SK-N-SH treated with all-trans-retinoic acid at 6 μM for 48 hours (cell line): ENCODE data around the gene TCEA3.

Experiments
- ATAC-seq: fragments of 200-7000 bp; cut with Tn5 transposase; 3 replicates; pipeline ENCODE4 v1.9.1; 2020; ENCODE audit warnings: mild to moderate bottlenecking, moderate library complexity
- BACH2 ChIP-seq: fragments of 250-450 bp; sonication (Bioruptor Pico); IDR thresholded peaks from 2 replicates; pipeline ENCODE4 v1.9.0; 2021; ENCODE audit warnings: mild to moderate bottlenecking, borderline replicate concordance
- CSDC2 ChIP-seq: fragments of 250-450 bp; sonication (Bioruptor Pico); IDR thresholded peaks from 2 replicates; pipeline ENCODE4 v1.5.0; 2020; ENCODE audit warnings: mild to moderate bottlenecking, moderate library complexity
- ESRRG ChIP-seq: fragments of 250-450 bp; sonication (Bioruptor Pico); IDR thresholded peaks from 2 replicates; pipeline ENCODE4 v1.6.1; 2021; ENCODE audit warnings: mild to moderate bottlenecking
- ISL1 ChIP-seq: fragments of 250-450 bp; sonication (Bioruptor Pico); IDR thresholded peaks from 2 replicates; pipeline ENCODE4 v2.1.2; 2022; ENCODE audit warnings: mild to moderate bottlenecking, moderate library complexity
- PPARA ChIP-seq: fragments of 250-450 bp; sonication (Bioruptor Pico); IDR thresholded peaks from 2 replicates; pipeline ENCODE4 v1.5.0; 2020; ENCODE audit warnings: mild to moderate bottlenecking, borderline replicate concordance
- RARB ChIP-seq: fragments of 250-450 bp; sonication (Bioruptor Pico); IDR thresholded peaks from 2 replicates; pipeline ENCODE4 v1.8.0; 2021; ENCODE audit warnings: mild to moderate bottlenecking, moderate library complexity
- TCF4 ChIP-seq: fragments of 250-450 bp; sonication (Bioruptor Pico); IDR thresholded peaks from 2 replicates; pipeline ENCODE4 v1.8.0; 2021; ENCODE audit warnings: mild to moderate bottlenecking, moderate library complexity, borderline replicate concordance
- TOX ChIP-seq: fragments of 250-450 bp; sonication (Bioruptor Pico); IDR thresholded peaks from 2 replicates; pipeline ENCODE4 v1.8.0; 2021; ENCODE audit warnings: mild to moderate bottlenecking, moderate library complexity, borderline replicate concordance
- ZC3H10 ChIP-seq: fragments of 250-450 bp; sonication (Bioruptor Pico); IDR thresholded peaks from 2 replicates; pipeline ENCODE4 v1.5.1; 2021; ENCODE audit warnings: mild to moderate bottlenecking, moderate library complexity
- ZFP3 ChIP-seq: fragments of 250-450 bp; sonication (Bioruptor Pico); IDR thresholded peaks from 2 replicates; pipeline ENCODE4 v1.5.0; 2020; ENCODE audit warnings: mild to moderate bottlenecking, moderate library complexity
- ZFP30 ChIP-seq: fragments of 450-650 bp; formaldehyde crosslinking; IDR thresholded peaks from 2 replicates; pipeline ENCODE4 v1.5.0; 2022; ENCODE audit warnings: mild to moderate bottlenecking, moderate library complexity
- ZNF565 ChIP-seq: fragments of 450-650 bp; formaldehyde crosslinking; conservative IDR thresholded peaks from 2 replicates; pipeline ENCODE4 v1.5.0; 2020; ENCODE audit warnings: low read depth, mild to moderate bottlenecking, moderate library complexity
- ZNF8 ChIP-seq: fragments of 450-650 bp; formaldehyde crosslinking; IDR thresholded peaks from 2 replicates; pipeline ENCODE4 v1.5.0; 2020; ENCODE audit warnings: mild to moderate bottlenecking, moderate library complexity
- TF ChIP-seq, protein P1 (sequence below): fragments of 250-450 bp; sonication (Bioruptor Pico); IDR thresholded peaks from 2 replicates; pipeline ENCODE4 v1.5.1; 2021; ENCODE audit warnings: mild to moderate bottlenecking, moderate library complexity
- TF ChIP-seq, protein P2 (sequence below): fragments of 250-450 bp; sonication (Bioruptor Pico); IDR thresholded peaks from 2 replicates; pipeline ENCODE4 v1.8.0; 2021; ENCODE audit warnings: low read depth, mild to moderate bottlenecking, moderate library complexity, borderline replicate concordance
- TF ChIP-seq, protein P3 (sequence below): fragments of 250-450 bp; sonication (Bioruptor Pico); IDR thresholded peaks from 2 replicates; pipeline ENCODE4 v1.8.0; 2020; ENCODE audit warnings: mild to moderate bottlenecking, moderate library complexity, borderline replicate concordance
- TF ChIP-seq, protein P4 (sequence below): fragments of 250-450 bp; sonication (Bioruptor Pico); IDR thresholded peaks from 2 replicates; pipeline ENCODE4 v1.5.1; 2020; ENCODE audit warnings: low read depth, mild to moderate bottlenecking, moderate library complexity

TCEA3 gene

DNA sequence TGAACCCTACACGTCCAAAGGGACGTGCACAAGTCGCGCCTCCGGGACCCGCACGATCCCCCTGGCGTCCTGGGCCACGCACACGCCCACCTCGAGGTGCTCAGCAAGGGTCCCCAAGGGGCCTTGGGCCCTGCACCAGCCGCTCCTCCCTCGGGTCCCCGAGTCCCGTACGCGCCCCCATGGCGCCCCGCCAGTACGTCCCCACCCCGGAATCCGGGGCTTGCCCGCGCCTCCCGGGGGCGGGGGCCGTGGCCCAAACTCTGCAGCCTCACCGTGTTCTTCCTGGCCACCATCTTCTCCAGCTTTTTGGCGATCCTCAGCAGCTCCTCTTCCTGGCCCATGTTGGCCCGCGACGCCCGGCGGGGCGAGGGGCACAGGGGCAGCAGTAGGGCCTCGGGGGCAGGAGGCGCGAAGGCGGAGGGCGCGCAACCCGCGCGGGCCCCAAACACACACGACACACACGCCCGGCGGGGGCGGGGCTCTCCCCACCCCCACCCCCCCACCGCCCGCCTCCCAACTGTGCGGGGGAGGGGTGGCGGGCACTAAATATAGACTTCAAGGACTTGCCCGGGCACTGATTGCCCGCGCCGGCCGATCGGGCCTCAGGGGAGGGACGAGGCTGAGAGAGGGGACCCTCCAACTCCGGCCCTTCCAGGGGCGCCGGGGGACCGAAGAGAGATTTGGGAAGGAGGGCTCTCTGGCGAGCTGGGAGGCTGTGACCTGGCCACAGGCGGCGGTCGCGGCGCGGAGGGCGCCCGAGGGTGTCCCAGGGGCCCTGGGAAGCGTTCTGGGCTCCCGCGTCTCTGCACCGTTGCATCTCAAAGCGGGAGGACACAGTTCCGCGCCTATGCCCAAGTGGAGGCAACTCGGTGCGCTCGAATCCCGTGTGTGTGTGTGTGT is at the start of gene TCEA3:
Gene TCEA3, minus strand, starts transcription at position 456 of the 900 bp plus-strand sequence. Its CDS starts 115 bp downstream, at position 341.
- no peak for TF ChIP-seq ISL1 (CRISPR knock-in tag)
- TF ChIP-seq, protein P1, sequence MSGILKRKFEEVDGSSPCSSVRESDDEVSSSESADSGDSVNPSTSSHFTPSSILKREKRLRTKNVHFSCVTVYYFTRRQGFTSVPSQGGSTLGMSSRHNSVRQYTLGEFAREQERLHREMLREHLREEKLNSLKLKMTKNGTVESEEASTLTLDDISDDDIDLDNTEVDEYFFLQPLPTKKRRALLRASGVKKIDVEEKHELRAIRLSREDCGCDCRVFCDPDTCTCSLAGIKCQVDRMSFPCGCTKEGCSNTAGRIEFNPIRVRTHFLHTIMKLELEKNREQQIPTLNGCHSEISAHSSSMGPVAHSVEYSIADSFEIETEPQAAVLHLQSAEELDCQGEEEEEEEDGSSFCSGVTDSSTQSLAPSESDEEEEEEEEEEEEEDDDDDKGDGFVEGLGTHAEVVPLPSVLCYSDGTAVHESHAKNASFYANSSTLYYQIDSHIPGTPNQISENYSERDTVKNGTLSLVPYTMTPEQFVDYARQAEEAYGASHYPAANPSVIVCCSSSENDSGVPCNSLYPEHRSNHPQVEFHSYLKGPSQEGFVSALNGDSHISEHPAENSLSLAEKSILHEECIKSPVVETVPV = no peak
- TF ChIP-seq, protein P2, sequence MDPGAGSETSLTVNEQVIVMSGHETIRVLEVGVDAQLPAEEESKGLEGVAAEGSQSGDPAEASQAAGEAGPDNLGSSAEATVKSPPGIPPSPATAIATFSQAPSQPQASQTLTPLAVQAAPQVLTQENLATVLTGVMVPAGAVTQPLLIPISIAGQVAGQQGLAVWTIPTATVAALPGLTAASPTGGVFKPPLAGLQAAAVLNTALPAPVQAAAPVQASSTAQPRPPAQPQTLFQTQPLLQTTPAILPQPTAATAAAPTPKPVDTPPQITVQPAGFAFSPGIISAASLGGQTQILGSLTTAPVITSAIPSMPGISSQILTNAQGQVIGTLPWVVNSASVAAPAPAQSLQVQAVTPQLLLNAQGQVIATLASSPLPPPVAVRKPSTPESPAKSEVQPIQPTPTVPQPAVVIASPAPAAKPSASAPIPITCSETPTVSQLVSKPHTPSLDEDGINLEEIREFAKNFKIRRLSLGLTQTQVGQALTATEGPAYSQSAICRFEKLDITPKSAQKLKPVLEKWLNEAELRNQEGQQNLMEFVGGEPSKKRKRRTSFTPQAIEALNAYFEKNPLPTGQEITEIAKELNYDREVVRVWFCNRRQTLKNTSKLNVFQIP (CRISPR knock-in tag) = no peak
- no peak for TF ChIP-seq TOX (CRISPR knock-in tag)
- TF ChIP-seq ZNF8 (CRISPR knock-in tag) = no peak
- no peak for TF ChIP-seq ZC3H10 (CRISPR knock-in tag)
- no peak for TF ChIP-seq ZFP3
- no peak for TF ChIP-seq BACH2 (CRISPR knock-in tag)
- no peak for TF ChIP-seq ESRRG (CRISPR knock-in tag)
- TF ChIP-seq, protein P3, sequence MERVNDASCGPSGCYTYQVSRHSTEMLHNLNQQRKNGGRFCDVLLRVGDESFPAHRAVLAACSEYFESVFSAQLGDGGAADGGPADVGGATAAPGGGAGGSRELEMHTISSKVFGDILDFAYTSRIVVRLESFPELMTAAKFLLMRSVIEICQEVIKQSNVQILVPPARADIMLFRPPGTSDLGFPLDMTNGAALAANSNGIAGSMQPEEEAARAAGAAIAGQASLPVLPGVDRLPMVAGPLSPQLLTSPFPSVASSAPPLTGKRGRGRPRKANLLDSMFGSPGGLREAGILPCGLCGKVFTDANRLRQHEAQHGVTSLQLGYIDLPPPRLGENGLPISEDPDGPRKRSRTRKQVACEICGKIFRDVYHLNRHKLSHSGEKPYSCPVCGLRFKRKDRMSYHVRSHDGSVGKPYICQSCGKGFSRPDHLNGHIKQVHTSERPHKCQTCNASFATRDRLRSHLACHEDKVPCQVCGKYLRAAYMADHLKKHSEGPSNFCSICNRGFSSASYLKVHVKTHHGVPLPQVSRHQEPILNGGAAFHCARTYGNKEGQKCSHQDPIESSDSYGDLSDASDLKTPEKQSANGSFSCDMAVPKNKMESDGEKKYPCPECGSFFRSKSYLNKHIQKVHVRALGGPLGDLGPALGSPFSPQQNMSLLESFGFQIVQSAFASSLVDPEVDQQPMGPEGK = no peak
- no peak for TF ChIP-seq ZNF565 (CRISPR knock-in tag)
- TF ChIP-seq RARB (CRISPR knock-in tag) = no peak
- no peak for TF ChIP-seq TCF4 (CRISPR knock-in tag)
- no peak for ATAC-seq

DNA sequence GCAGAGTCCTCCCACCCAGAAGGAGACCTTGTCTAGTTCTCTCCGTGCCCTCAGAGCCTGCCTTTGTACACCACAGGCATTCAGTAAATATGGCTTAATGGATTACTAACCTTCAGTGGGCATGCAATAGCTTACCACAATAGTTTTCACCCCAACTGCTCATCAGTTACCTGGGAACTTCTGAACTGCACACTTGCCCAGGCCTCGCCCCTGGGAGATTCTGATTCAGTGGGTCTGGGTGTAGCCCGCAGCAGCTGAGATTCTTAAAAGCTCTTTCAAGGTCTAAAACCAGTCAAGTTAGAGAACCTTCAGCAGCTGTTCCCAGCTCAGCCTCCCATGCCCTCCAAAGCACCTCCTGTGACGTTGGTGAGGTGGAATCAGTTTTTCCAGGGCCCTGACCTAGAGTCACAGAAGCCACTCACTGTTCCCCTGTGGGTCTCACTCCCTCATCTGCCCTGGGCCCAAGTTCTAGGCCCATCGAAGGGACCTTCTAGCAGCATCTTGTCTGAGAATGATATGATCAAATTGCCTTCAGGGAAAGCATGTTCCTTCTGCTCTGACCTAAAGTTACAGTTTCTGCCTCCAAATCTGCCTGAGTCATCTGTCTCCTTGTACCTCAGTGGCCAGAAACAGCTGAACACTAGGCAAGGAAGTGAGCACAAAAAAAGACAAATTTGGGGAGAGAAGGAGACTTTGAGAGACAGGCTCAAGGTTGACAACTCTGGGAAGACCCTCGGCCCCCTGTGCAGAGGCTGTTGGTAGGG is 48.7 kb upstream of the TCEA3 start:
- no peak for ATAC-seq
- TF ChIP-seq TCF4 (CRISPR knock-in tag) (no peak), PPARA (CRISPR knock-in tag) (no peak), CSDC2 (no peak), ZFP30 (no peak), ZC3H10 (CRISPR knock-in tag) (no peak), ZFP3 (no peak), ZNF565 (CRISPR knock-in tag) (no peak), ESRRG (CRISPR knock-in tag) (no peak), ISL1 (CRISPR knock-in tag) (no peak)
- TF ChIP-seq, protein P2 (CRISPR knock-in tag) = no peak
- TF ChIP-seq, protein P4, sequence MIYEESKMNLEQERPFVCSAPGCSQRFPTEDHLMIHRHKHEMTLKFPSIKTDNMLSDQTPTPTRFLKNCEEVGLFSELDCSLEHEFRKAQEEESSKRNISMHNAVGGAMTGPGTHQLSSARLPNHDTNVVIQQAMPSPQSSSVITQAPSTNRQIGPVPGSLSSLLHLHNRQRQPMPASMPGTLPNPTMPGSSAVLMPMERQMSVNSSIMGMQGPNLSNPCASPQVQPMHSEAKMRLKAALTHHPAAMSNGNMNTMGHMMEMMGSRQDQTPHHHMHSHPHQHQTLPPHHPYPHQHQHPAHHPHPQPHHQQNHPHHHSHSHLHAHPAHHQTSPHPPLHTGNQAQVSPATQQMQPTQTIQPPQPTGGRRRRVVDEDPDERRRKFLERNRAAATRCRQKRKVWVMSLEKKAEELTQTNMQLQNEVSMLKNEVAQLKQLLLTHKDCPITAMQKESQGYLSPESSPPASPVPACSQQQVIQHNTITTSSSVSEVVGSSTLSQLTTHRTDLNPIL = no peak

DNA sequence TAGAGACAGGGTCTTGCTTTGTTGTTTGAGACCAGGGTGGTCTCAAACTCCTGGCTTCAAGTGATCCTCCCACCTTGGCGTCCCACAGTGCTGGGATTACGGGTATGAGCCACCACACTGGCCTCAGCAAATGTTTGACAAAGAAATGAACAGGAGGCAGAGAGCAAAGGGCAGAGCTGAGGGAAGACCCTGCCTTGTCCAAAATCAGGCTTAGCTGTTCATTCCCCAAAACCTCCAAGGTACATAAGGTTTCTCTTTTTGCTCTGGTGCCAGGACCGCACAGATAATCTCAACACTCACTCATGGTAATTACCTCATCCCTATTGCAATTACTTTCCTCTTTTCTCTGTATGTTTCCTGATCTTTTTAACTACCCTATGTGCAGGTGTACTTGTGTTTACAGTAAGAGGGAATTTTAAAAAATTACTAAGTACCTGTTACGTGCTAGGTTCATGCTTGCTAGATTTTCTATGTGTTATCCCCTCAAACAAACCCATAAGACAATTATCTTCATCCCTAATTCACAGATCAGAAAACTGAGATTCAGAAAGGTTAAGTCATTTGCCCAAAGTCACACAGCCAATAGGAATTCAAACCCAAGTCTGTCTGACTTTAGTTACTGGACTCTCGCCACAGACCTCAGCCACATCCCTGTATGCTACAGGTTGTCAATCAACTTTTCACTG is 47.9 kb upstream of the TCEA3 start:
- no peak for ATAC-seq
- no peak for TF ChIP-seq BACH2 (CRISPR knock-in tag)
